ENCODE results near the gene GLI3.

Gene GLI3

DNA sequence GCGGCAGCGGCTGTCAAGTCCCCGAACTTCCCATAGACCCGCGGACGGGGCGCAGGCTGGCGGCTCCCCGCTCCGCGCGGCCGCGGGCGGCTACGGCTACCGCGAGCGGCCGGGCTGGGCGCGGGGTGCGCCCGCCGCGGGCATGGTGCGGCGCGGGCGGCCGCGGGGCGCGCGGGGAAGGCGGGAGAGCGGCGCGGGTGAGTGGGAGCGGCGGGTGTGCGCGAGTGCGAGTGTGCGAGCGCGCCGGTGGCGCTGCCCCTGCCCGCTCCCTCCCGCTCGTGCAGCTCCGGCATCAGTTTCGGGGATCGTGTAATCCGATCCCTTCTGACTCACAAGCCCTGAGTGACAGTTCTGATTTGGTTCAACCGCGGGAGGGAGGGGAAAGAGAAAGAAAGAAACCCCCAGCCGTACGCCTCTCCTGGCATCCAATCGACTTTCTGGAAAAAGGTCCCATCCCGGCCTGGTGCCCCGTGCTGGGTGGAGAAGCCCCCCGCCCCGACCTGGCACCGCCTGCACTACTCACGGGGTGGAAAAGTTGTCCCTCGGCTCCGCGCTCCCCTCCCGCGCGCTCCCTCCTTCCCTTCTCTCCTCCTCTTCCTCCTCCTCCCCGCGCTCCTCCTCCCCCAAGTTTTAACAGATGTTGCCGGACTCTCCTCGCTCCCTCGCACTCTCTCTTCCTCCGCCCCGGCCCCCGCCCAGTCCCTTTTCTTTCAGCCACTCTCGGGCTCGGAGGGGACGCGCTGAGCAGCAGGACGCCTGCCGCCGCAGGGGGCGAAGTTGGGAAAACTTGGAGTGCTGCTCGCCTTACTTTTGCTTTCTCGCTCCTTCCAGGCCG lies at the start of gene GLI3:
Gene GLI3 (minus strand): TSS at position 234 of the 835 bp plus-strand sequence. CDS start 13,956 bp downstream, outside the sequence.
- DNase-seq, result no peak

DNA sequence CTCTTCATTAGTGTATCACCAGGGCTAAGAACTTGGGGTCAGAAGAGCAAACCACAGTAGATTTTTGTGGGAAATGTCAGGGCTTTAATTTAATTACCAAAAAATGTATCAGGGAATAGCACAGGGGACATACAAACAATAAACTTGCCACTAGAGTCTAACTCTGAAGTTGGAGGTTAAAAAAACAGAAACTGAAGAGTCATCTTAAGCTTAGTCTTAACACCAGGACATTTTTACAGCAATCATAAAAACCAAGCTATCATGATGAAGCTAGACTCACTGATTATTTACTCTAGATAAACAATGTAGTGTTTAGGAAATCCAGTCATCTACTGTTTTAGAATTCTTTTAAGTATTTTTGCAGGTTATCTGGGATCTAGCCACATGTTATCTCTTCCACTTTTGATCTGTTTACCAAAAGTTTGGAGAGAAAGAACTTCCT lies 48.4 kb upstream of the GLI3 start:
- no peak for DNase-seq

DNA sequence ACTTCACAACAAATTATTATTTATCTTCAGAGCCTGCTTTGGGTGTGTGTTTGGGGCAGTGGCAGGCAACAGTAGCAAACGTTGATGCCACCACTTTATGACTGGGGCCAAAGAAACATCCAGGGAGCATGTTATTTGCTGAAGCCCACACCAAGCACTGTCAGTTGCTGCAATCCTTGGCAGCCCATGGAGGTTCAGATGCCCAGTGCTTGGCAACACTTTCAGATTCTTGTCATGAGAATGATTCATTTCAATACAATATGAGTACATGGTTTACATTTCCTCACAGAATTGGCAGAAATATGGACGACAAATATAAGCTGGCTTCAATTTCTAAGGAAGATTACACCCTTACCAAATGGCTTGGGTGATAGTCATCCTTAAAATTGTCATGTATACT lies 46.5 kb upstream of the GLI3 start:
- DNase-seq, result no peak

DNA sequence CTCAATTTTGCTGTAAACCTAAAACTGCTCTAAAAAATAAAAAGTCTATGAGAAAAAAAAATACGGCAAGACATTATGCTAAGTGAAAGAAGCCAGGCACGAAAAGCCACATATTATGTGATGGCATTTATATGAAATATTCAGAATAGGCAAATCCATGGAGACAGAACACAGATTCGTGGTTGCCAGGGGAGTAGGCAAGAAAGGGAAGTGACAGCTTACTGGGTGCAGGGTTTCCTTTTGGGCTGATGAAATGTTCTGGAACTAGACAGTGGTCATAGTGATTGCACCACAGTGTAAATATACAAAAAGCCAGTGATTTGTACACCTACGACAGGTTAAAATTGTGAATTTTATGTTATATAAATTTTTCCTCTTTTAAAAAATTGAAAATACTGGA lies 41.3 kb upstream of the GLI3 start:
- DNase-seq, result no peak

DNA sequence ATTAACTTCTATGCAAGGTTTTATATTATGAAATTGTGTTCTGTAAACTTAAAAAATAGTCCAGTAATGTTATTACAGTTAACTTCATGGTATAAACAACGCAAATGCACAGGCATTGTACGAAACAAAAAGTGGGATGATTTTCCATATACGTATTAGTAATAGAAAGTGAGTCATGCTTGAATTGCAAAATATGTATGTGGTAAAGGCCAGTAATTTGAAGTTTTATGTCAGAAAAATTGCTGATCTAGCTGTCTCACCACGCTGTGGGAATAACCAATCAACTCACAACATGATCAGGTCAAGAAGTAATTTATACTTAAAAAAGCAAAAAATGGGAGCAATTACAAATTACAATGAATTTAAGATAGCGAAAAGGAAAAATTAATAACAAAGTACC lies 37.0 kb upstream of the GLI3 start:
- no peak for DNase-seq

DNA sequence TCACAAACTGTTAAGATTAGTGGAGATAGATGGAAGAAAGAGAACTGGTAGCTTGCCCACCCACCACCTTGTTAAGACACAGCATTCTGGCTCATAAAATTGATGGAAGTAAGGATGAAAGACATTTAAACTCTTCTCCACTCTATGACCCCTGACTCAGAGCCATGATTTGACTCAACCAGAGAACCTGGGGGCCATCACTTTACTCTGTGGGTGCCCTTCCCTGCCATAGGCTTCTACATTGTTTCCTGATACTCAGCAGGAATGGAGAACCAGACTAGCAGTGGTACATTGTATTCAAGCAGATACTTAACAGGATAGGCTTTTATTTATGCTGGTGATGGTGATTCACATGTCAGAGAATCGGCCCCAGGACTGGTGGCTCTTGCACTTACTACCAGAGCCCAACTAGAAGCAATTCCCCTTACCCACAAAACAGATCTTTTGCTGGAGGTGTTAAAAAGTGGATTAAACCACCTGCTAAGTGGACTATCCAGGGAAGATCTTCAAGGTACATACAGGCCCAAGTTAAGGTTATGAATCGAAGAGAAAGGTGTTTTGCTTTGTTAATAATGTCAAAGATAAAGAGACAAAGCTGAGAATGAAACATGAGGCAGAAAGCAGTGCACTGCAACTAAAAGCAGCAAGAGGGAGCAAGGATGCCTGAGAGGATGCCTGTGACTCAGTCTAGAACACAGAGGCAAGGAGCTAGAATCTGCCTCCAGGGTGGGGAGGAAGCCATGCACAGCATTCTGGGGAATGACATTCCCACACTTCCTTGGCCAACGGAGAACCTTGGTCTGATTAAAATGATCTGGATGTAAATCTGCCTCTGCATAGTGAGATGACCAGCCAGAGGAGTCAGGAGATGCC lies 36.0 kb upstream of the GLI3 start:
- DNase-seq, result no peak

DNA sequence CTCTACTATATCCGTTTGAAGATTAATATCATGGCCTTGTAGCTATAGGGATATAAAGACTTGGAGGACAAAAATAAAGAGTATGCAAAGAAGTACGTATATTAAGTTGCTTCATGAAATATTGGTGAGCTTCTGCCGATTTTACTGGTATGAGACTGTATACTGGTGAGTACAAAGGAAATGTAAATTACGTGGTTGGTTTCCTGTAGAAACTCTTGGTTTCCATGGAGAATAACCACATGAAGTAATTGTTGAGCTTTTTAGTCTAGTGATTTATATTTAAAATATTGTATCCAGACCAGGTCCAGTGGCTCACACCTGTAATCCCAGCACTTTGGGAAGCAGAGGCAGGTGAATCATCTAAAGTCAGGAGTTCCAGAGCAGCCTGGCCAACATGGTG lies 32.2 kb upstream of the GLI3 start:
- no peak for DNase-seq

DNA sequence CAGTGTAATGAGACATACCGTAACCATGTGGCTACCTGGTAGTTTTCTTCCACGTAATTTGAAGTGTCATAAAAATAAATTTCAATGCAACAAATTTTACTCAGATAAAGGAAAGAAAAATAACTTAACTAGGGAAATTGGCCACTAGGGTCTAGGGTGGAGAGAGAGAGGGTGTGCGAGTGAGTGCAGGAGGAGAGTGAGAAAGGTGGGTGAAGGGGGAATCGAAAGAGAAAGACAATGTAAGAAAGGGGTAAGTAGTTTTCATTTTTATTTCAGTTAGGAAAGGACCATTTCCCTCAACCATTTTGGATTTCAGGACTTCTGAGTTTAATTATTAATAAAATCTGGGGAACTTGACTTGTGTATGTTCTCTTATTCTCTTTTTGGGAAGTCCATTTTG lies 27.7 kb upstream of the GLI3 start:
- DNase-seq, result no peak

DNA sequence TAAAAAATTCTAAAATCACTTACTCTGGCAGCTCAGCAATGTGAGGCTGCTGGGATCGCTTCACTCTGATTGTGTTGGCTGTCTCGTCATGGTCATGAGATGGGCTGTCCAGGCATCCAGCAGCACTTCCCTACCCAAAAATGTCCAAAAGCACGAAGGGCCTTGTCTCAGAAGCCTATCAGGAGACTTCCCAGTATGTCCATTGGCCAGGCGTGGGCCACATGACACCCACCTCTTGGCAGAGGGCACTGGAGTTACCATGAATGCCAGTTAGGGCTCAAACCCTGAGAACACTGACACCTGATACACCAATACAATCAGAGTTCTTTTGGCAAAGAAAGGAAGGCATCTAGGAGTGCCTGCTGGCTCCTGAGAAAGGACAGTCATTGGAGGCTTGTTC lies 27.0 kb upstream of the GLI3 start:
- DNase-seq, result no peak

DNA sequence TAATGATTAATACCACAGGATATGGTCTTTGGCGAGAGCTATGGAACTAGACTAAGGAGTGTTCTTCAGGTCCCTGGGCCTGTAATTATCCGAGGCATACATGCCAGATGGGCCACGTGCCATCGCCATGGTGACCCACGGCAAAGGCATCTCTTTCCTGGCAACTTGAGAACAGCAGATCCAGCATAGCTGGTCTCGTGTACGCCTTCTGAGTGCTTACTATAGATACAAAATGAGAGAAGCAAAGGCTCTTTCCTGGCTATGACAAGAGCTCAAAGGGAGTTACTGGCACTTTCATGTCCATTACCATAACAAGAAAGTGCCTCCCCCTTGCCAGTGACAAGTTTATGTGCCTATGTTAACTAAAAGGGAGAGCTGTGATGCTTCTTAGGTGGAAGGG lies 26.0 kb upstream of the GLI3 start:
- no peak for DNase-seq

DNA sequence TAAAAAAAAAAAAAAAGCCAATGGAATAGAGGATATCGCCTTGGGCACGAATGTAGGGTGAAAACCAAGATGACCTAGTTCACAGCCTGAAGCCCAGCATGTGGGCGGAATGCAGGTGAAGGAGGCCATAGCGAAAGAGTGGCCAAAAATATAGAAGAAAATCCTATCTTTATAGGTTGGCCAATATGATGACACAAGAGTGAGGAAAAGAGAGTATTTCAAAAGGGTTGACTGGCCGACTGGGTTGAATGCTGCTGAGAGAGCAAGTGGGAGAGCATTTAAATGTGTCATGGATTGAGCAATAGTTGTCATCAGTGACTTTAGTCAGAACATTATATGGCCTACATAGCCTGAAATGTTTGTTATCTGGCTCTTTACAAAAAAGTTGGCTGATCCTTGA lies 17.2 kb upstream of the GLI3 start:
- no peak for DNase-seq

DNA sequence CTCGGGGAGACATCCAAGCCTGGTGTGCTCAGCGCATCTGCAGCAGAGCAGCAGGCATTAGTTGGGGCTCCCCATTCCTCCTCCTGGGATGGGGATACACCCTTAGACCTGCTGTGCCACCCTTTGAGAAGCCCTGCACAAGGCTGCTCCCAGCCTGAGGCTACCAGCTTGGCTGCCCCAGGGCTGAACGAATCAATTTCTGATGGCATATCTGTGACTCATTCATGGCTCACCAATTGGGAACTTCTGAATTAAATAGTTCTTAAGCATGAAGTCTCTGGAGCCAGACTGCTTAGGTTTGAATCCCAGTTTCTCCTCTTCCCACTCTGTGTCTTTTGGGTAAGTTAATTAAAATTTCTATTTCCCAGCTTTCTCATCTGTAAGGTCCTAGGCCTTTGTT lies 16.3 kb upstream of the GLI3 start:
- no peak for DNase-seq

DNA sequence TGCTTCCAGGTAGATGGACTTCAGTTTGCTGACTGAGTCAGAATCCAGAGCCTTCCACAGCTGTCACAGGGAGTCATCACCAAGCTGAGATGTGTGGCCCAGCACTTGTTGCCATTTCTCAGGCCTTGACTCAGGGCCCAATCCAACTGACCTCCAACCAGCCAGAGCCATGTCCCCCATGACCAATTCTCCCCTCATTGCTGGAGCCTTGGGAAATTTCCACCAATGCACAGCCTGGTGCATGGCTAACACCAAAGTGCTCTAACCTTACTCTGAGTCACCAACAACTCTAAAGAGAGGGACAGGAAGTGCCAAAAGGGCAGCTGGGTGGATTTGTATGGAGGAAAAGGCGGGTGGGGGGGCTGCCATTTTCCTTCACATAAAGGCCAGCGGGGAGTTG lies 13.4 kb upstream of the GLI3 start:
- DNase-seq, result no peak

DNA sequence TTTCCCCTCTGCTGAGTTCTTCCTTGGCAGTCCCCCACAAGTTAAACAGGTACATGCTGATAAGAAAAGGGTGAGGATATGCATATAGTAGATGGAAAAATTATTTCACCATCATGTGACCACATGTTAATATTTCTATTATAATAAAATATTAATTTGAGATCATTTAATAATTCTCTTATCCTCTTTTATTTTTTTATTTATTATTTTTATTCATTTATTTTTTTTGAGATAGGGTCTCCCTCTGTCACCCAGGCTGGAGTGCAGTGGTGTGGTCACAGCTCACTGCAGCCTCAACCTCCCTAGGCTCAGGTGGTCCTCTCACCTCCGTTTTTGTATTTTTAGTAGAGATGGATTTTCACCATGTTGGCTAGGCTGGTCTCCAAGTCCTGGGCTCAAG lies 11.6 kb upstream of the GLI3 start:
- no peak for DNase-seq

DNA sequence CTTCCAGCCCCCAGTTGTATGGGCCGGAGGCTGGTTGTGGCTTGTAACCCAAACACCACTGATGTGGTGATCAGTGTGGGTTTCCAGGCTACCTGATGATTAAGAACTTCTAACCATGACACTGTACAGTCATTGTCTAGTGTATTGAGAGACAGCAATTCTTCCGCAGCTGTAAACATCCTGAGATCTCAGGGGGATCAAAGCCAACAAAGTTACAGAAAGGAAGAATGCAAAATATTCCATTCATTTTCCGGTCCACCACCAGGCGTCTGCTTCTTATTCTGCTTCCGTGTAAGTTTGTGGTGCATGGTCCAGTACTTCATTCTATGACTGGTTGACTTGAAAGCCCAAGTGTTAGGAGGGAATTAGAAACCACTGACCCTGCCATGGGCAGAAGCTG lies 10.3 kb upstream of the GLI3 start:
- no peak for DNase-seq

DNA sequence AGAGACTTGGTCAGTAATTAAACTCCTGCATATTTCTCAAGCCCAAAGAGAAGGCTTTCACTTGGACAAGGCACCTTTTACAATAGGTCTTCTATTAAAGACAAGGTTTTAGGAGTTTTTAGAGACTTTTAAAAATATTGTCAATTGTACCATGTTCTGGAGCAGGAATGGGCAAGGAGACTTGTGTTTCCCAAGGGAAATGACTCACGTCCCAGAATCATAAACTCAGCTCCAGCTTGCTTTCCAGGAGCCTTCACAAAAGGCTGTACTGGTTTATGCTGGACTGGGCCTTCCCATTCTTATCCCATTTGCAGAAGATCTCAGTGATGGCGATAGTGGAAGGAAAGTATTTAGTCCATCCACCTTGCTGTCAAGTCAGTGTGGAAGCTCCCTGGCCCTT lies 7.8 kb upstream of the GLI3 start:
- no peak for DNase-seq

DNA sequence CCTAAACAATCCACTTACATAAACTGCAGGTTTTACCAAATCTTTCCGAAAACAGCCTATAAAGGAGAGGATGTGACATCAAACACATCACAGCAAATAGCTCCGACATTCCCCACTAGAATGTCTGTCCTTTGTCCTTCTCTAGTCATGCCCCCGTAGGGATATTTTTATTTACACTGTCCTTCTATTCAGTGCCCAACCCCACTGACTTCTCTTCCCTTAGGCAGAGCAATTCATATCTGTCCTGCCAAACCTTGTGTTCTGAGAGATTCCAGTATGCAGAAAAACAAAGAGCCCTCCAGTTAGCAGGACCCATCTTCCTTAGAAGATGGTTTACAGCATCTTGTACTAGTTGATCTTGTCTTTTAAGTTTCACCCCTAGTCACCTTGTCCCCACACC lies 5.4 kb upstream of the GLI3 start:
- DNase-seq, result no peak

DNA sequence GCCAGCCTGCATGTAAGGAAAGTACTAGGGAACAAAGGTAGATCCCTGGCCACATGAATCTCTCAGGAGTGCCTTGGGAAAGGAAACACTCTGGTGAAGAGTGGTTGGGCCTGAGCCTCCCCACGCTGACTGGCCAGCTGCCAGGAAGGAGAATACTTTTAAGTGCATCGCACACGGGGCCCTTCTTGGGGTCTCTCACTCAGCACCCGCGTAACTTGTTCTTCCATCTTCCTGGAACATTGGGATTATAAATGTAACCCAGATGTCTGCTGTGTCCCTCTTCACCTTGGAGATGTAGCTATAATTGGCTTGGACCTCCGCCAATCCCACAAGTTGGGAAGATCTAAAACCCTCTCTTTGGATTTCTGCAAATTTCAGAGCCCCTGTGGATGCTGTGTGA lies 4.4 kb upstream of the GLI3 start:
- DNase-seq, result no peak

DNA sequence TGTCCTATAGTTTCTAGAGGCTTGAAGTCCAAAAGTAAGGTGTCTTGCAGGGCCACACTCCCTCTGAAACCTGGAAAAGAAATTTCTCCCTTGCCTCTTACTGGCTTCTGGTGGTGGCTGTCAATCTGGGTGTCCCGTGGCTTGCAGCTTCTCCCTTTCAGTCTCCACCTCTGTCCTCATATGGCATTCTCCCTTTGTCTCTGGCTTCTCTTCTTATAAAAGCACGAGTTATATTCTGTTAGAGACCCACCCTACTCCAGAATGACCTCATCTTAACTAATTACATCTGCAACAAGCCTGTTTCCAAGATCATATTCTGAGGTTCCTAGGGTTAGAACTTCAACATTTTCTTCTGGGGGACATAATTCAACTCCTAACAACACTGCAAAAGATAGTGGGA lies 3.4 kb upstream of the GLI3 start:
- DNase-seq, result no peak

DNA sequence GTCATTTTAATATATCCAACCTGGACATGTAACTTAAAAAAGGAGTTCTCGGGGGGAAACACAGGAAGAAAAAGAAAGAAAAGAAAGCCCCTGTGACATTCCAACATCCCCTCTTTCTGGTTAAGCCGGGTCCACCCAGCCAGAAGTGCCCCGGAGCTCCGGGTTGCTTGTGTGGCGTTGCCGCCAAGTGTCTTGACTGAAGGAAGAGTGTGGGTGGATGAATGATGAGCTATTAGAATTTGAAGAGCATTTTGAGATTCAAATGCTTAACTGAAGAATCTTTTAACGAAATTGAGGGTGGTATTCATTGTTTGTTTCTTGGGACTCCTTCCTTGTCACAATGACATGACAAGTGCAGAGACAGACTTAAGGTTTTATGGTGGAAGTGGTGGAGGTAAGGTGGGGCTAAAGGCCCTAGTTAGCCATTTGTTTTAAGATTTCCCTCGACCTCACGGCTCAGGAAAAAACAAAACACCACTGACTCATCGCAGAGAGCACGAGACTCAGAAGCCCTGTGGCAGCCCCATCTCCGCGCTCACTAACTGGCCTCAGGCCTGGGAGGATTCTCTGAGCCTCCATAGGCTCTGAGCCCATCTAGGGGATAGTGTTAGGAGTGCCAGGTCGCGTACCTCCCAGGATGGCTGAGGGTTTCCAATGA lies 1.8 kb upstream of the GLI3 start:
- DNase-seq, result no peak

DNA sequence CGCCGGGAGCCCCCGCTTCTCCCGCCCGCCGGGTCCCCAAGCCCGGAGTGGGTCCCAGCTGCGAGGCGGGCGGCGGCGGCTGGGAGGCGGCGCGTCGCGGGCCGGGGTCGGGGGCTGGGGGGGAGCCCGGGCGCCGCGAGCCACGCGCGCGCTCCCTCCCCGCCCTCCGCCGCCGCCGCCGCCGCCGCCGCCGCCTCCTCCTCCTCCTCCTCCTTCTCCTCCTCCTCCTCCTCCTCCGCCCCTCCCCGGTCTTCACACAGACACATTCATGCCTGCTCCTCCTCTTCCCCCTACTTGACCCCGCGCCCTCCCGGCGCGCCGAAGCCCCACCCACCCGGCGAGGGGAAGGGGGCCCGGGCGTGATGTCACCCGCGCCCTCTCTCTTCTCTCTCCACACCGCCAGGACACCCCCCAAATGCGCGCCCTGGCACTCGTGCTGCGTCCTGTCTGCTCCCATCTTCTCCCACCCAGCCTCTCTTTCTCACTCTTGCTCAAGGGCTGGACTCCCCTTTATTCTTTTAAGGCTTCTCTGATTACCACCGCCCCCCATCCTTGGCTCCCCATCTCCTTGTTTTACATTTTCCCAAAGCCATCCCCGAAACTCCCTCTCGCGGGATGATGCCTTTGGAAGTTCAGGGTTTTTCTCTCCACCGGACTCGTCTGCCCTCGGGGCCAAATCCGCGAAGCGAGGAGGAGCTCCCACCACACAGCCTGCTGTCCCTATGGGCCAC lies 967 bp upstream of the GLI3 start:
- no peak for DNase-seq

DNA sequence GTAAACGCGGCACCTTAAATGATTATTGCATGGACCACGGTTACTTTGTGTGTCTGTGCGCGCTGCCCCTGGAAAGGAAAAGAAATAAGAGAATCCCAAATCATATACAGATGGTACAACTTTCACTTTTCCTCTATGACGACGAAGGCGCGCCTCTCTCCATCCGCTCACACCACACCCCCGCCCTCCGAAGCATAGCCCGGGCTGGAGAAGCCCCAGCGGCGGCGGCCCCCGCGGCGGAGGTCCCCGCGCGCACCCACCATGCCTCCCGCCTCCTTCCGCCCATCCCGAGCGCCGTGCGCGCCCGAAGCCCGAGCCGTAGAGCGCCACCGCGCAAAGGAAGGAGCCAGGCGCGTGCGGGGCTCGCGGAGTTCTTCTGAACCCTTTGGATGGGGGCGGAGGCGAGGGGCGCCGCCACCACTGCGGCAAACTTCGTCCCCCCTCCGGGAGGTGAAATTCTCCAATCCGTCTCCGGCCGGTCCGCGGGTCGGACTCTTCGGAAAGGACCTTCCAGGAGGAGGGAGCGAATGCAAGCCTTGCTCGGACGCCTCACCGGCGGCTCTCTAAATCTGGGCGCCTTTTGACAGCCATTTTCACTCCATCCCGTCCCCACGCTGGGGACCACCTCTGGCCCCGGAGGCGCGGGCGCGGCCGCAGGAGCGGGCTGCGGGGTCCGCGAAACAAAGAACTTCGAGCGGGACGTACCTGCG lies 588 bp downstream of the GLI3 start:
- no peak for DNase-seq

Measured in NCI-H2227 treated with DMSO at 0.1 percent for 48 hours (cell line).